Measurements from ENCODE around the gene MANBA. TPM values are rescaled to one million over a fixed set of nuclear protein-coding genes. Genes with fewer than 3 reads are reported as not detected.

MANBA gene
- total and polyA plus RNA-seq, 2 of the 13 experiments (the other 11 are each of a cell fraction or from before 2014, with no cell fraction given), result 11.7 to 33.3 TPM

GRCh38 chr4:102599886-102600285 is 160.9 kb downstream of the MANBA start:
- ChIA-PET CTCF (ENCODE audit: low intra/inter-chr PET ratio, low total read pairs) (no interaction called here), POLR2A (no interaction called here)
- H2AFZ ChIP-seq (ENCODE audit: low read length), result no peak overlapping the region
- no peaks in the 10 kb centered on the region for H3K4me1 ChIP-seq (ENCODE audit: insufficient read depth, low read length)
- no peak for ATAC-seq
- in situ Hi-C loops (cut with HindIII; ENCODE audit: extremely low pct_ligation_motif_present, low pct_unique_long_range_greater_than_20kb) (no loop called here), intact Hi-C loops (cut with micrococcal nuclease; ENCODE audit: unreplicated experiment) (no loop called here)
- H3K9ac ChIP-seq (ENCODE audit: insufficient read depth, low read depth, low read length), result no peak overlapping the region
- TF ChIP-seq ZNF598 (CRISPR knock-in tag; IDR thresholded peaks at IDR 0.05; ENCODE audit: borderline replicate concordance) (no peak), ATF1 (CRISPR knock-in tag; IDR thresholded peaks at IDR 0.05) (no peak), ZNF713 (CRISPR knock-in tag; IDR thresholded peaks at IDR 0.05) (no peak), ZNF609 (CRISPR knock-in tag; IDR thresholded peaks at IDR 0.05; ENCODE audit: borderline replicate concordance) (no peak)
- no peak for FAIRE-seq
- H3K9me3 ChIP-seq (ENCODE audit: low read length), result no peaks in the 10 kb centered on the region
- no peaks in the 10 kb centered on the region for H4K20me1 ChIP-seq (ENCODE audit: insufficient read depth, low read length)
- H3K4me2 ChIP-seq (ENCODE audit: low read depth, low read length), result no peak overlapping the region
- no peak overlapping the region for H3K4me3 ChIP-seq (replicated peaks in 1 of 3; ENCODE audit: insufficient read depth in 1 of 3, low read depth in 2 of 3, low read length in 3 of 3)
- no TSS peak for BruUV-seq (replicated peaks)
- peaks cover 16 to 69% of the 10 kb centered on the region in 2 experiments for H3K36me3 ChIP-seq (replicated peaks in 1 of 2; ENCODE audit: control insufficient read depth in 1 of 2, insufficient read depth in 2 of 2, low read length in 2 of 2)
- WGBS (ENCODE audit: low lambda C conversion rate), result 93% methylated on average over 3 of the region's 3 CpGs
- no peak overlapping the region for H3K27ac ChIP-seq (ENCODE audit: extremely low read length, insufficient read depth, low read length)
- no peaks in the 10 kb centered on the region for H3K79me2 ChIP-seq (ENCODE audit: insufficient read depth, low read length)
- H3K27me3 ChIP-seq (ENCODE audit: control insufficient read depth in 1 of 2, insufficient read depth in 2 of 2, low read length in 2 of 2), result no peaks in the 10 kb centered on the region
- DNase-seq (ENCODE audit: low spot score), result no peak
